GM12865 (cell line): Measurements from ENCODE around the gene MT1HL1.

ENCODE experiments used
- DNase-seq: peaks from one replicate; pipeline ENCODE4 v3.0.0; 2010; ENCODE audit warnings: low read depth
- H3K4me3 ChIP-seq: 2 replicates; pipeline ENCODE4 v1.5.1; 2011; ENCODE audit warnings: mild to moderate bottlenecking, low read depth, low read length, control low read depth
- TF ChIP-seq, protein P1 (sequence below): IDR thresholded peaks from 2 replicates; pipeline ENCODE4 v1.5.1; 2011; ENCODE audit warnings: low read length, control low read depth, low read depth, inconsistent platforms; ENCODE audit not compliant: insufficient read depth; ENCODE audit errors: missing control alignments

MT1HL1 gene

DNA sequence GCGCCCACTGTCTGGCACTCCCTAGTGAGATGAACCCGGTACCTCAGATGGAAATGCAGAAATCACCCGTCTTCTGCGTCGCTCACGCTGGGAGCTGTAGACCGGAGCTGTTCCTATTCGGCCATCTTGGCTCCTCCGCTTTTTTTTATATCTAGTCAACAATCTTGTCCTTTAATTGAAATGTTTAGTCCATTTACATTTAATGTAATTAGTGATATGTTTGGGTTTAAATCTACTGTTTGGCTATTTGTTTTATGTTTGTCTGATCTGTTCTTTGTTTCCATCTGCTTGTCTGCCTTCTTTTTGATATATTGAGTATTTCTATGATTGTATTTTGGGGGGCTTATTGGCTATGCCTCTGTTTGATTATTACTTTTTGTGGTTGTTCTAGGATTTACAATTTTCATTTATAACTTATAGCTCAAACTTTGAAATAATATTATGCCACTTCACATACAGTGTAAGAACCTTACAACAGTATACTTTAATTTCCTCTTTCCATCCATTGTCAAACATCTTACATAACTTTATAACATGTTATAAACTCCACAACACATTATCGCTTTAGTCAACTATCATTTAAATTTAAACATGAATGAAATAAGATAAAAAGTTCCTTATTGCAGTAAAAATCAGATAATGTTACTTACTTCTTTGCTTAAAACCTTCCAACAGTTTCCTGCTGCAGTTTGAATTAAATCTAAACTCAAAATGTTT lies 21.3 kb upstream of the MT1HL1 start:
- no peak overlapping the region for H3K4me3 ChIP-seq
- DNase-seq: no peak
- TF ChIP-seq, protein P1, sequence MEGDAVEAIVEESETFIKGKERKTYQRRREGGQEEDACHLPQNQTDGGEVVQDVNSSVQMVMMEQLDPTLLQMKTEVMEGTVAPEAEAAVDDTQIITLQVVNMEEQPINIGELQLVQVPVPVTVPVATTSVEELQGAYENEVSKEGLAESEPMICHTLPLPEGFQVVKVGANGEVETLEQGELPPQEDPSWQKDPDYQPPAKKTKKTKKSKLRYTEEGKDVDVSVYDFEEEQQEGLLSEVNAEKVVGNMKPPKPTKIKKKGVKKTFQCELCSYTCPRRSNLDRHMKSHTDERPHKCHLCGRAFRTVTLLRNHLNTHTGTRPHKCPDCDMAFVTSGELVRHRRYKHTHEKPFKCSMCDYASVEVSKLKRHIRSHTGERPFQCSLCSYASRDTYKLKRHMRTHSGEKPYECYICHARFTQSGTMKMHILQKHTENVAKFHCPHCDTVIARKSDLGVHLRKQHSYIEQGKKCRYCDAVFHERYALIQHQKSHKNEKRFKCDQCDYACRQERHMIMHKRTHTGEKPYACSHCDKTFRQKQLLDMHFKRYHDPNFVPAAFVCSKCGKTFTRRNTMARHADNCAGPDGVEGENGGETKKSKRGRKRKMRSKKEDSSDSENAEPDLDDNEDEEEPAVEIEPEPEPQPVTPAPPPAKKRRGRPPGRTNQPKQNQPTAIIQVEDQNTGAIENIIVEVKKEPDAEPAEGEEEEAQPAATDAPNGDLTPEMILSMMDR: no peak

DNA sequence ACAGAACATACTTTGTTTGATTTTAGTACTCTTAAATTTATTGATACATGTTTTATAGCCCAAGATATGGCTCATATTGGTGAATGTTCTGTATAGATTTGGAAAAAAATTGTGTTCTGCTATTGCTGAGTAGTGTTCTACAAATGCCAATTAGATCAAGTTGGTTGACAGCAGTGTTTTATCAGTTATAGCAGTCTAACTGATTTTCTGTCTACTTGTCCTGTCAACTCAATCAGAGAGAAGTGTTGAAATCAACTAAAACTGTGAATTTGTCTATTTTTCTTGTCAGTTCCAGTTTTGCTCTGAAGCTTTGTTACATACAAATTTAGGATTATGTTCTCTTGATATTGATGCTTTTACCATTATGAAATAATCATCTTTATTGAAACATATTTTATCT lies 14.7 kb upstream of the MT1HL1 start:
- DNase-seq: no peak
- no peak overlapping the region for H3K4me3 ChIP-seq
- TF ChIP-seq, protein P1: no peak

DNA sequence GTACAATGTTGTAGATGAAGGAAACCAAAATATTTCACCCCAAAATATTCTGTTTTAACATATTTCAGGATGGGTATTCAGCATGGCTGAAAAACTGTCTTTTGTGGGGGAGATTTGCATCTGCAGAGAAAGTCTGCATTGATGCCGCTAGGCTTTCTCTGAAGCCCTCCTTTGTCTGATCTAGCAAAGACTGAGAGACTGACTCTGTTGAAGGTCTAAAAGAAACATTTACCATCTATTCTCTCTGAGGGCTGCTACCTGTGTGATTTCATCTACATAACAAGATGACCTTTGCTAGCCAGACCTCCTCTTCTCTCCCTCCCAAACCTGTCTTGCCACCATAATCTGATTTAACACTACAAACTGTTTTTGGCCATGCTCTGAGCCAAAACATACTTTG lies 12.4 kb upstream of the MT1HL1 start:
- DNase-seq: no peak
- H3K4me3 ChIP-seq: no peak overlapping the region
- TF ChIP-seq, protein P1: no peak

DNA sequence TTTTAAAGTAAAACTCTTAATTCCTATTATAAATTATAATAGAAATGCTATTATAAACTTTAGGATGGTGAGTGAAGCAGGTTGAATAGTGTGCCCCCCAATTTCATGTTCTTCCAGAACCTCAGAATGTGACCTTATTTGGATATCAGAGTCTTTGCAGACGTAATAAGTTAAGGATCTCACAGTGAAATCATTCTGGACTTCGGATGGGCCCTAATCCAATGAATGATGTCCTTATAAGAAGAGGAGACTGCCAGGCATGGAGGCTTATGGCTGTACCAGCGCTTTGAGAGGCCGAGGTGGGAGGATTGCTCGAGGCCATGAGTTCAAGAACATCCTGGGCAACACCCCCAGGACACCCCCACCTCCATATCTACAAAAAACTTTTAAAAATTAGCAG lies 9.4 kb upstream of the MT1HL1 start:
- TF ChIP-seq, protein P1: no peak
- no peak overlapping the region for H3K4me3 ChIP-seq
- no peak for DNase-seq

DNA sequence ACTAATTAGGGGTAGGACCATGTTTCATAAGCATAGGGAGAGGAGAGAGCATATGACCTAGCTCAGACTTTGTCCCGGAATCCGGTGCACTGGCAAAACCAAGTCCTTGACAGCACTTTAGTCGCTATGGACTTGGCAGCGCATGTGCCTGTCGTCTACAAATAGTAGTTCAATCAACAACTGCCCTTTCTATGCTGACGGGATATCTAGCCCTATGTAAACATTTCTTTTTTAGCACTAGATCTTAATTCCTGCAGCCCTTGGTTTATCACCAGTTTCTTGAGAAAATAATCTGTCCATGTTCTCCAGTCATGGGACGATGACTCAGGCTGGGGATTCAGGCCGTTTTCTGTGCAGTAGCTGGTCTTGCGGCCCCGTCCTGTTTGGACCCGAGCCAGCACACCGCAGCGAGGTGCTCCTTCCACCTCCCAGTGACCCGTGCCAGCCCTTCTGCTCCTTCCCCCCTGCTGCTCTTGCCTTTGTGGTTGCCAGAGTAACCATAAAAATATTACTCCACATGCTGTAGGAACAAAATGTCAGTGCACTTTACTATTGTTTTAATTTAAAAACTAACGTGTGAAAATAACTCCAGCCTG lies 8.6 kb upstream of the MT1HL1 start:
- no peak overlapping the region for H3K4me3 ChIP-seq
- TF ChIP-seq, protein P1: no peak
- no peak for DNase-seq

DNA sequence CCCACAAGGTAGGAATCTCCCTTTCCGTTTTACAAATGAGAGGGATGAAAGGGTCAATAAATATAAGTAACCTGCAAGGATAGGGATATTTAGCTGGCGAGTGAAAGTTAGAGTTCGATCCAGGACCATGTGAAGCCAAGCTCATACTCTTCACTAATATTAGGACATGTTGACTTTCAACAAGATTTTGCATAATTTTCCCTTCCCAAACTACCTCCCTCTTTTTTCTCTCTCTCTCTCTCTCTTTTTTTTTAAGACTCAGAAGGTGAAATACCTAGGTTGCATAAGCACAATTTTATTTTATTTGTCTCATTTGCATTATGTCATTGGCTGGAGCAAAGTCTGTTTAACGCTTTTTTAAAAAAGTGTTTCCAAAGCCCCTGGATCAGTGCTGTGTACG lies 8.1 kb upstream of the MT1HL1 start:
- no peak overlapping the region for H3K4me3 ChIP-seq
- TF ChIP-seq, protein P1: no peak
- DNase-seq: no peak

DNA sequence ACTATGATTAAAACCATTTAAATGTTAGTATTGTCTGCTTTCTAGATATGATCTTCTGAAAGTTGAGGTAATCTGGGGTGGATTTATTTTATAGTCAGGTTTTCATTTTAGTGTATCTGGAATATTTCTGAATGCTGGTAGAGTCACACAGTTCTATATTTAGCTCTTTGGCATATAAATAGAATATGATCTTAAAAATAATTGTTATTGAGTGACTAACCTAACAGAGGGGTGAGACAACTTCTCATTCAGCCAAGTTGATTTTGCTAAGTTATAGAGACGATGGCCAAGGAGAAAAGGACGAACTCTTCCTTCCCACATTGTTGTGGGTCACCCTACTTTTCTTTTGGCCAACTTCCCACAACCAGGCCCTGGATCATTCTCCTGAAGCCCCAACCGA lies 7.2 kb upstream of the MT1HL1 start:
- DNase-seq: no peak
- TF ChIP-seq, protein P1: no peak
- H3K4me3 ChIP-seq: no peak overlapping the region
